K562 (cell line): ENCODE data around the gene PAK1IP1. TPM values are rescaled to one million over a fixed set of nuclear protein-coding genes. Genes with fewer than 3 reads are reported as not detected.

ENCODE experiments used
- ATF1 ChIP-seq, 2 experiments: fragments of 450-650 bp in 1 of 2; IDR thresholded peaks; 2 replicates each; pipeline ENCODE4 v1.6.1; 2016; ENCODE audit warnings: missing compliant biosample characterization in 1 of 2, missing genetic modification characterization in 1 of 2
- CBFA2T2 ChIP-seq: fragments of 450-650 bp; conservative IDR thresholded peaks from 2 replicates; pipeline ENCODE4 v1.6.1; 2017; ENCODE audit warnings: mild to moderate bottlenecking
- DIDO1 ChIP-seq: fragments of 450-650 bp; IDR thresholded peaks from 2 replicates; pipeline ENCODE4 v1.6.1; 2016; ENCODE audit warnings: low read depth, missing biosample characterization, missing genetic modification characterization
- E4F1 ChIP-seq: fragments of 250-450 bp; sonication (Bioruptor Pico); IDR thresholded peaks from 2 replicates; pipeline ENCODE4 v1.5.0; 2021; ENCODE audit warnings: mild to moderate bottlenecking, borderline replicate concordance
- EZH2 ChIP-seq: IDR thresholded peaks from 2 replicates; pipeline ENCODE4 v1.6.1; 2012; ENCODE audit warnings: low read depth, mild to moderate bottlenecking, inconsistent platforms, low read length, borderline replicate concordance
- GMEB1 ChIP-seq: fragments of 250-450 bp; sonication (Bioruptor Pico); IDR thresholded peaks from 2 replicates; pipeline ENCODE4 v1.4.0; 2020; ENCODE audit warnings: mild to moderate bottlenecking
- GTF2B ChIP-seq: IDR thresholded peaks from 2 replicates; pipeline ENCODE4 v1.6.1; 2011; ENCODE audit not compliant: insufficient read length; ENCODE audit errors: extremely low read depth
- GTF2F1 ChIP-seq: IDR thresholded peaks from 2 replicates; pipeline ENCODE4 v1.6.1; 2011; ENCODE audit warnings: low read depth, low read length, improper control_type of control experiment
- LEF1 ChIP-seq: fragments of 450-650 bp; IDR thresholded peaks from 2 replicates; pipeline ENCODE4 v1.6.1; 2016; ENCODE audit warnings: mild to moderate bottlenecking
- NUFIP1 ChIP-seq: fragments of 450-650 bp; IDR thresholded peaks from 2 replicates; pipeline ENCODE4 v1.6.1; 2018; ENCODE audit not compliant: partially characterized antibody
- PURB ChIP-seq: sonication (generic); formaldehyde crosslinking; IDR thresholded peaks from 2 replicates; pipeline ENCODE4 v1.9.0; 2021; ENCODE audit warnings: low read depth, mild to moderate bottlenecking, missing genetic modification reagents
- RAD21 ChIP-seq, 2 experiments: fragments of 250-450 bp in 1 of 2; fragments of 450-650 bp in 1 of 2; sonication (Bioruptor Pico) in 1 of 2; formaldehyde crosslinking in 1 of 2; IDR thresholded peaks in 1 of 2; conservative IDR thresholded peaks in 1 of 2; 2 replicates each; pipeline versions ENCODE4 v1.4.0 to v1.8.0; 2020 to 2022; ENCODE audit warnings: mild to moderate bottlenecking in 2 of 2, moderate library complexity in 1 of 2
- RB1 ChIP-seq: fragments of 450-650 bp; IDR thresholded peaks from 2 replicates; pipeline ENCODE4 v1.6.1; 2017; ENCODE audit warnings: low read depth, mild to moderate bottlenecking
- SPI1 ChIP-seq: IDR thresholded peaks from 2 replicates; pipeline ENCODE4 v1.6.1; 2011; ENCODE audit warnings: low read depth, low read length, control low read depth, borderline replicate concordance
- THRAP3 ChIP-seq: fragments of 450-650 bp; IDR thresholded peaks from 2 replicates; pipeline ENCODE4 v1.6.1; 2016; ENCODE audit warnings: mild to moderate bottlenecking, inconsistent platforms, borderline replicate concordance
- TRIM25 ChIP-seq: fragments of 450-650 bp; IDR thresholded peaks from 2 replicates; pipeline ENCODE4 v1.7.0; 2016; ENCODE audit warnings: borderline replicate concordance
- ZBTB5 ChIP-seq: fragments of 450-650 bp; IDR thresholded peaks from 2 replicates; pipeline ENCODE4 v1.6.1; 2017; ENCODE audit warnings: antibody characterized with exemption
- ZNF232 ChIP-seq: sonication (generic); formaldehyde crosslinking; IDR thresholded peaks from 2 replicates; pipeline ENCODE4 v1.8.0; 2022; ENCODE audit warnings: mild to moderate bottlenecking, missing genetic modification reagents
- ZNF445 ChIP-seq: fragments of 250-450 bp; sonication (Bioruptor Pico); IDR thresholded peaks from 2 replicates; pipeline ENCODE4 v1.4.0; 2020; ENCODE audit warnings: low read depth, mild to moderate bottlenecking, moderate library complexity
- polyA plus RNA-seq, 8 experiments: library from polyadenylated mRNA; depleted of rRNA in 4 of 8; stranded (reverse) in 5 of 8; unstranded in 3 of 8; fragments of >200 nt; fragmentation: Nextera tagmentation in 2 of 8; fragmentation: Illumina TruSeq in 1 of 8; extraction: Ambion mirVana in 2 of 8; extraction: Trizol in 1 of 8; gene quantifications; 2 replicates each; pipeline versions ENCODE4 v1.2.1 to v1.2.3, GENCODE V29; 2011 to 2014; ENCODE audit warnings: inconsistent platforms in 1 of 8, missing spikeins in 1 of 8
- total RNA-seq, 7 experiments: library from RNA; depleted of rRNA in 6 of 7; stranded (reverse); fragments of >200 nt in 6 of 7; fragmentation: Illumina TruSeq in 2 of 7; extraction: Trizol in 2 of 7; gene quantifications; 2 replicates each; pipeline versions ENCODE4 v1.2.1 to v1.2.3, GENCODE V29; 2011 to 2021; ENCODE audit warnings: low replicate concordance in 1 of 7

Gene PAK1IP1
- total and polyA plus RNA-seq, 9 of the 15 experiments (the other 6 are each of a cell fraction or from before 2014, with no cell fraction given), result 50.0 to 200 (median 87.0) TPM

- no peak for TF ChIP-seq E4F1 (CRISPR knock-in tag)
- TF ChIP-seq GMEB1 (CRISPR knock-in tag), result no peak
- TF ChIP-seq CBFA2T2, result 0 out of 2 replicates have a peak, but pooled peaks have one; percentile 30
- TF ChIP-seq PURB (CRISPR knock-in tag), result no peak
- TF ChIP-seq NUFIP1, result no peak
- no peak for TF ChIP-seq ZNF445
- TF ChIP-seq THRAP3, result no peak; the same call in 1 of the 2 replicates
- no peak for TF ChIP-seq EZH2
- no peak for TF ChIP-seq DIDO1 (tag)
- TF ChIP-seq ATF1 (CRISPR knock-in tag; IDR thresholded peaks at IDR 0.05), result no peak
- TF ChIP-seq ATF1 (tag; IDR thresholded peaks at IDR 0.05), result peak; percentile 70
- TF ChIP-seq LEF1, result no peak
- TF ChIP-seq TRIM25, result peak; percentile 79; the same call in 1 of the 2 replicates
- peak; percentile 21; the same call in 1 of the 2 replicates for TF ChIP-seq ZBTB5
- no peak for TF ChIP-seq ZNF232 (CRISPR knock-in tag)
- peak in 1 of 2 experiments; percentile 14; a peak in 1 of 4 replicates for TF ChIP-seq RAD21 (CRISPR knock-in tag; conservative IDR thresholded peaks at IDR 0.05 in 1 of 2, IDR thresholded peaks at IDR 0.05 in 1 of 2)
- TF ChIP-seq GTF2F1, result no peak
- TF ChIP-seq GTF2B, result peak; percentile 22
- TF ChIP-seq RB1, result peak; percentile 75; the same call in 1 of the 2 replicates
- peak; percentile 16; the same call in 1 of the 2 replicates for TF ChIP-seq SPI1
Observed at GRCh38 chr6:10722820-10723566, 28.2 kb downstream of the PAK1IP1 start, which contains the start of gene TMEM14C (continued).
